Measurements from ENCODE around the gene TYW1B.
"Not testable (repeated sequence)": the region's sequence is repeated elsewhere in the genome, so short reads cannot be mapped to it uniquely, and the experiment has no call there.

TYW1B gene

GRCh38 chr7:72696643-72697042 lies 131.4 kb downstream of the TYW1B start:
- not testable (repeated sequence) for DNase-seq

- not testable (repeated sequence) for DNase-seq
These were observed 132.5 kb downstream of the TYW1B start for GRCh38 chr7:72695482-72695881.

- DNase-seq, result not testable (repeated sequence)
These were observed 136.6 kb downstream of the TYW1B start for GRCh38 chr7:72691442-72691841.

- DNase-seq, result not testable (repeated sequence)
These were observed 137.8 kb downstream of the TYW1B start for GRCh38 chr7:72690177-72690576.

- DNase-seq, result not testable (repeated sequence)
These were observed 138.7 kb downstream of the TYW1B start for GRCh38 chr7:72689344-72689743.

GRCh38 chr7:72681211-72681610 lies 146.8 kb downstream of the TYW1B start:
- not testable (repeated sequence) for DNase-seq

- DNase-seq, result not testable (repeated sequence)
These were observed 151.1 kb downstream of the TYW1B start for GRCh38 chr7:72676880-72677279.

- DNase-seq, result not testable (repeated sequence)
These were observed 151.8 kb downstream of the TYW1B start for GRCh38 chr7:72676086-72676690.

GRCh38 chr7:72675686-72676085 lies 152.3 kb downstream of the TYW1B start:
- not testable (repeated sequence) for DNase-seq

- no peak for DNase-seq
These were observed 153.6 kb downstream of the TYW1B start for GRCh38 chr7:72674394-72674793.

GRCh38 chr7:72670850-72671249 lies 157.2 kb downstream of the TYW1B start:
- not testable (repeated sequence) for DNase-seq

- not testable (repeated sequence) for DNase-seq
These were observed 159.6 kb downstream of the TYW1B start for GRCh38 chr7:72668435-72668834.

GRCh38 chr7:72667049-72667448 lies 161.0 kb downstream of the TYW1B start:
- not testable (repeated sequence) for DNase-seq

GRCh38 chr7:72648574-72648973 lies 179.4 kb downstream of the TYW1B start:
- DNase-seq, result not testable (repeated sequence)

- not testable (repeated sequence) for DNase-seq
These were observed 184.3 kb downstream of the TYW1B start for GRCh38 chr7:72643708-72644107.

GRCh38 chr7:72641485-72642248 lies 186.3 kb downstream of the TYW1B start:
- DNase-seq, result not testable (repeated sequence)

- not testable (repeated sequence) for DNase-seq
These were observed 187.3 kb downstream of the TYW1B start for GRCh38 chr7:72640740-72641139.

GRCh38 chr7:72635273-72635908 lies 192.6 kb downstream of the TYW1B start:
- DNase-seq, result not testable (repeated sequence)

GRCh38 chr7:72632765-72633292 lies 195.2 kb downstream of the TYW1B start:
- not testable (repeated sequence) for DNase-seq

GRCh38 chr7:72628375-72628774 lies 199.6 kb downstream of the TYW1B start:
- DNase-seq, result not testable (repeated sequence)

- not testable (repeated sequence) for DNase-seq
These were observed 201.5 kb downstream of the TYW1B start for GRCh38 chr7:72626428-72627011.

GRCh38 chr7:72625721-72626423 lies 202.1 kb downstream of the TYW1B start:
- not testable (repeated sequence) for DNase-seq

All from NCI-H1092 (cell line).